Right lobe of liver (tissue), 6 donors: ENCODE results near the gene ACBD5. TPM values are rescaled to one million over a fixed set of nuclear protein-coding genes. Genes with fewer than 3 reads are reported as not detected.

ENCODE experiments used
- ATAC-seq, 4 donors: fragments of 200-7000 bp; cut with Tn5 transposase; one replicate each; pipeline ENCODE4 v1.9.1; 2020; ENCODE audit warnings: mild to moderate bottlenecking in 4 of 4, moderate library complexity in 4 of 4
- DNase-seq, 3 donors: peaks; one replicate each; pipeline ENCODE4 v3.0.0-alpha.2; 2020
- H3K27ac ChIP-seq, 3 donors: fragments of 200-600 bp; one replicate each; pipeline ENCODE4 v1.8.0; 2022
- H3K27me3 ChIP-seq, 2 donors: fragments of 200-600 bp; one replicate each; pipeline ENCODE4 v1.8.0; 2022
- H3K36me3 ChIP-seq, 4 donors: fragments of 200-600 bp; sonication (generic) in 1 of 4; one replicate each; pipeline versions ENCODE4 v1.5.1 to v1.8.0; 2017 to 2022; ENCODE audit warnings: control low read depth in 1 of 4
- H3K4me1 ChIP-seq, 4 donors: fragments of 200-600 bp; sonication (generic) in 1 of 4; one replicate each; pipeline versions ENCODE4 v1.5.1 to v1.8.0; 2017 to 2022; ENCODE audit warnings: control low read depth in 1 of 4
- H3K4me3 ChIP-seq, 3 donors: fragments of 200-600 bp; one replicate each; pipeline ENCODE4 v1.8.0; 2022
- H3K9me3 ChIP-seq, 4 donors: fragments of 200-600 bp; sonication (generic) in 1 of 4; one replicate each; pipeline versions ENCODE4 v1.5.1 to v1.8.0; 2017 to 2022; ENCODE audit warnings: control low read depth in 1 of 4
- CTCF ChIP-seq, 4 donors: fragments of 200-600 bp in 3 of 4; fragments of 450-650 bp in 1 of 4; IDR thresholded peaks; one replicate each; pipeline versions ENCODE4 v1.5.1 to v1.8.0; 2016 to 2022; ENCODE audit warnings: antibody characterized with exemption in 4 of 4, mild to moderate bottlenecking in 2 of 4
- POLR2A ChIP-seq: fragments of 450-650 bp; IDR thresholded peaks from one replicate; pipeline ENCODE4 v1.6.1; 2017; ENCODE audit warnings: antibody characterized with exemption, mild to moderate bottlenecking
- WGBS: methylation state at CpG from one replicate; pipeline ENCODE4 v1.1.6; 2018; ENCODE audit warnings: low coverage, low lambda C conversion rate; ENCODE audit not compliant: insufficient coverage; ENCODE audit errors: missing lambda C conversion rate; 5-methylcytosine and 5-hydroxymethylcytosine counted together
- intact Hi-C, 2 donors: fragments of 100-400 bp; cut with DNase I; formaldehyde crosslinking; loops; one replicate each; pipeline versions ENCODE4 v1.11.2 to v1.14.1; 2022
- total RNA-seq, 6 experiments: library from RNA; depleted of rRNA in 2 of 6; stranded (reverse); fragments of >200 nt in 2 of 6; fragmentation: NEBNext Ultra II Directional in 3 of 6; extraction: Animal tissue kit (Norgen Biotek cat#: 25700) in 3 of 6; gene quantifications; one replicate each; pipeline versions ENCODE4 v1.1.0 to v1.2.4, GENCODE V29; 2016 to 2023
- donor health status: DM: no; HTN: yes; CAD: no.
- donor health status: DM: no; HTN: no; CAD: no.
- donor health status: DM: no; HTN: no; CAD: no.
- donor health status: DM: no; HTN: yes; CAD: no.
- donor health status: DM: no; HTN: yes; CAD: no.

The ACBD5 gene
- total RNA-seq, 6 experiments from 2014 or later: 23.1 to 45.9 (median 32.0) TPM

DNA sequence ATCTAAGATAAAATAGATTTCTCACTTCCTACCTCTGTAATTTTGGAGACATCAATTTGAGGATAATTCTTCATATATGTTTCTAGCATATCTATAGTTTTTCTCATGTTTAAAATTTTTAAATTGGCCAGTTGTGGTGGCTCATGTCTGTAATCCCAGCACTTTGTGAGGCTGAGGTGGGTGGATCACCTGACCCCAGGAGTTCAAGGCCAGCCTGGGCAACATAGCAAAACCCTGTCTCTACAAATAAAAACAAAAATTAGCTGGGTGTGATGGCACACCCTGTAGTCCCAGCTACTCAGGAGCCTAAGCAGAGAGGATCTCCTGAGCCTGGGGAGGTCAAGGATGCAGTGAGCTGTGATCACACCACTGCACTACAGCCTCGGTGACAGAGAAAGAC lies 4.9 kb downstream of the ACBD5 start:
- WGBS: 17% methylated on average over 1 of the region's 1 CpG
- intact Hi-C loops: no loop called here
- TF ChIP-seq CTCF (IDR thresholded peaks at IDR 0.05) (no peak), POLR2A (no peak)
- Histone ChIP-seq H3K4me3 (no peak overlapping the region), H3K27me3 (no peaks in the 10 kb centered on the region), H3K4me1 (peaks cover 0 to 40% (median 8%) of the 10 kb centered on the region in 4 donors), H3K9me3 (no peaks in the 10 kb centered on the region), H3K36me3 (peaks cover 0 to 24% (median 0%) of the 10 kb centered on the region in 4 donors), H3K27ac (peak overlapping the region in 2 of 3 donors; percentile 27 to 92)
- DNase-seq (peak in 2 of 3 donors; percentile 50 to 74), ATAC-seq (peak; percentile 5 to 43 (median 16))

GRCh38 chr10:27230022-27230421 lies 10.6 kb downstream of the ACBD5 start:
- H3K9me3 ChIP-seq: no peaks in the 10 kb centered on the region
- no peaks in the 10 kb centered on the region for H3K27me3 ChIP-seq
- peaks cover 0 to 49% (median 11%) of the 10 kb centered on the region in 4 donors for H3K36me3 ChIP-seq
- H3K27ac ChIP-seq: peak overlapping the region; percentile 9 to 83 (median 74)
- TF ChIP-seq POLR2A (no peak), CTCF (IDR thresholded peaks at IDR 0.05) (no peak)
- DNase-seq: no peak
- intact Hi-C loops: no loop called here
- ATAC-seq: peak; percentile 88 to 94 (median 90)
- H3K4me3 ChIP-seq: peak overlapping the region in 2 of 3 donors; percentile 1 to 14
- peaks cover 0 to 23% (median 6%) of the 10 kb centered on the region in 4 donors for H3K4me1 ChIP-seq
- WGBS: 41% methylated on average over 1 of the region's 1 CpG

GRCh38 chr10:27225642-27226257 lies 14.8 kb downstream of the ACBD5 start:
- DNase-seq: no peak
- H3K27me3 ChIP-seq: no peaks in the 10 kb centered on the region
- no peak overlapping the region for H3K27ac ChIP-seq
- H3K4me1 ChIP-seq: peaks cover 0 to 12% (median 6%) of the 10 kb centered on the region in 4 donors
- H3K9me3 ChIP-seq: no peaks in the 10 kb centered on the region
- H3K36me3 ChIP-seq: peaks cover 0 to 50% (median 16%) of the 10 kb centered on the region in 4 donors
- ATAC-seq: no peak
- H3K4me3 ChIP-seq: no peak overlapping the region
- WGBS: 38% methylated on average over 3 of the region's 3 CpGs
- intact Hi-C loops: no loop called here
- no peak for TF ChIP-seq POLR2A
- TF ChIP-seq CTCF (IDR thresholded peaks at IDR 0.05): no peak

- 60% methylated on average over 7 of the region's 8 CpGs for WGBS
These were observed 15.5 kb downstream of the ACBD5 start for GRCh38 chr10:27225011-27225590.

More at GRCh38 chr10:27225011-27225590, 15.5 kb downstream of the ACBD5 start:
- H3K4me1 ChIP-seq: peaks cover 0 to 7% (median 3%) of the 10 kb centered on the region in 4 donors
- H3K36me3 ChIP-seq: peaks cover 0 to 54% (median 15%) of the 10 kb centered on the region in 4 donors
- no peaks in the 10 kb centered on the region for H3K9me3 ChIP-seq
- no peak overlapping the region for H3K27ac ChIP-seq
- intact Hi-C loops: no loop called here
- DNase-seq: no peak
- H3K27me3 ChIP-seq: no peaks in the 10 kb centered on the region
- peak in 2 of 4 donors; percentile 24 to 33 for ATAC-seq
- no peak overlapping the region for H3K4me3 ChIP-seq
- TF ChIP-seq CTCF (IDR thresholded peaks at IDR 0.05) (no peak), POLR2A (no peak)
